GM19035 (cell line): ENCODE results near the gene PYCR2.

Experiments
- ATAC-seq: cut with Tn5 transposase; IDR thresholded peaks from one replicate; pipeline ENCODE4 v1.9.1; 2021; ENCODE audit not compliant: unreplicated experiment

Gene PYCR2

GRCh38 chr1:225879521-225880221 lies 44.4 kb downstream of the PYCR2 start:
- ATAC-seq: no peak

GRCh38 chr1:225878282-225878681 lies 45.8 kb downstream of the PYCR2 start:
- no peak for ATAC-seq

GRCh38 chr1:225877580-225877979 lies 46.5 kb downstream of the PYCR2 start:
- no peak for ATAC-seq

GRCh38 chr1:225876900-225877510 lies 47.0 kb downstream of the PYCR2 start:
- no peak for ATAC-seq

DNA sequence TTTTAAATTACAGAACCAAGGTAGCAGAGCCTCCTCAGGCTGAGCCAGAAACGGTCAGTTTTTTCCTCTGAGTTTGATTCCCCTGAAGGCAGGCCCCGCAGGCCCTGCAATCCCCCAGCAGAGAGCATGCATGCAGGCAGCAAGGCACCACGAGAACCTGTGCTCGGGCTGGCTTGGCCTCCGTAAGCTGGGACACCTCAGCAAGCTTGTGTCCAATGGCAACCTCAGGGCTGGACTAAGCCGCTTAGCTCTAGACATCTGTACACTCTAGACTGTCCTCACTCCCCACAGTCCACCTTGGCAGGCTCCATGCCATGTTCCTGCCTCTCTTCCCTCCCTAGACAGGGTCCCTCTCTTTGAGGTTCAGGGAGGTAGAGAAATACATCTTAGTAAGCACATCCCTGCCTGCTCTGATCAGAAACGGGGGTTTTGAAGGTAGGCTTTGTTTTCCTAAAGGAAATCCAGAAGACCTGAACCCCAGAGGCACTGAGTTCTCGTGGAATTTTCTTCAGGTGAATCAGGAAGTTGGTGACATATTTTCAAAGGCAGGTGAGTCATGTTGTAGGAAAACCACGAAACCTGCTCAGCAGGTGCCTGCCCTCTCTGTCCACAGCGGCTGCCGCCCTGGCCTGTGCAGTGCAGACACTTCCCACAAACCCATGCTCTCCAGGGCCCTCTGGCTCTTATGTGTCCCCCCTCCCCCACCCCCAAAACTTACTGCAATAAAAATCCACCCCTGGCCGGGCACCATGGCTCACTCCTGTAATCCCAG lies 48.8 kb downstream of the PYCR2 start:
- no peak for ATAC-seq

GRCh38 chr1:225874431-225874830 lies 49.6 kb downstream of the PYCR2 start:
- ATAC-seq: no peak

DNA sequence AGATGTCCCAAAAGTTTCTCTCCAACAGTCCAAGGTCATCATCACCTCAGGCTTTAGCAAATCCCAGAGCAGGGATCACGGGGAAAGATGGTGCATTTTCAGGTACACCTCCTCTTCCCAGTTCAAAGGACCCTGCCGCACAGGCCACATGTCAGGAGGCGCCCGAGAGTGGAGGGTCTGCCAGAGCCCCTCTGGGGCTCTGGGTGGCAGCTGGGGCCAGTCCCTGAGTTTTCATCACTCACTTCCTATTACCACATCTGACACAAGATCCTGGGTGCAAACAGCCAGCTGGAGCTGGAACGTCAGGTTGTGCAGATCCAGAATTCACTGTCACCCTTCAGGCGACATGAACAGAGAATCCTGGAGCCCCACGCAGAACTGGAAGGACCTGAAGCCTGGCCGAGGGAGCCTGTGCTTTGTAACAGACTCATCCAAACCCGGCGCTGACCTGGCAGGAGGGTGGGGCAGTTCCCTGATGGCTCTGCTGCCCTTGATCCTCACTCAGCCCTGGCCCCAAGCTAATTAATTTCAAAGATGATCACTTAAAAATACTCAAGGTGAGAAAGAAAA lies 50.7 kb downstream of the PYCR2 start:
- ATAC-seq: no peak

- no peak for ATAC-seq
These were observed 52.0 kb downstream of the PYCR2 start for GRCh38 chr1:225872075-225872430.

GRCh38 chr1:225871359-225872074 lies 52.5 kb downstream of the PYCR2 start:
- no peak for ATAC-seq

- ATAC-seq: no peak
These were observed 53.1 kb downstream of the PYCR2 start for GRCh38 chr1:225870911-225871310.
